A204.1 (cell line): ENCODE results near the gene OGDHL.
"Not testable (repeated sequence)": the region's sequence is repeated elsewhere in the genome, so short reads cannot be mapped to it uniquely, and the experiment has no call there.

Source experiments
- FAIRE-seq: peaks from 2 replicates; lab custom pipeline; 2012; peaks lifted over from hg19 to GRCh38; lab: Jason Lieb, UNC

Gene OGDHL

GRCh38 chr10:49756031-49756430 is 6.1 kb downstream of the OGDHL start:
- no peak for FAIRE-seq

DNA sequence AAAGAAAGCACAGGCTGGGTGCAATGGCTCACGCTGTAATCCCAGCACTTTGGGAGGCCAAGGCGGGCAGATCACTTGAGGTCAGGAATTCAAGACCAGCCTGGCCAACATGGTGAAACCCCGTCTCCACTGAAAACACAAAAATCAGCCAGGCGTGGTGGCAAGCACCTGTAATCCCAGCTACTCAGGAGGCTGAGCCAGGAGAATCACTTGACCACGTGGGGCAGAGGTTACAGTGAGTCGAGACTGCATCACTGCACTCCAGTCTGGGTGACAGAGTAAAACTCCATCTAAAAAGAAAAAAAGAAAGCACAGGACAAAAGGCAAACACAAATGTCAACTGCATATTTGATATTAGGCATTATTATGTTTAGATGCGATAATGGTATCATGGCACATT is 7.2 kb downstream of the OGDHL start:
- not testable (repeated sequence) for FAIRE-seq

DNA sequence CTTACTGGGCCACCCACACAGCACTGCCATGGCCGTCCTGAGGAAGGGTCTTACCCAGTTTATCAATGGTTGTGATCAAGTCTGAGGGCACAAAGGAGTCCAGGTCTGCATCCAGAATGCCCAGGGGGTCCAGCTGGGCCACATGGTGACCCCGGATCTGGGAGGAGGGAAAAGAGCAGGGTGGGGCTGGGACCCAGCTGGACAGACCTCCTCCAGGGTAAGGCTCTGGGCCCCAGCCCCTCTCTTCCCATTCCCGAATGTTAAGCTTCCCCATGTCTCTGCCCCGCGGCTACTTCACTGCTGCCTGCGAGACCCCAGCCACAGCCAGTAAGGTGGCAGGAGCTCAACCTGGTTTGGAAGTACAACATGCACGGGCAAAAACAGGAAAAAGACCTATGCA is 9.5 kb downstream of the OGDHL start:
- FAIRE-seq, result no peak

DNA sequence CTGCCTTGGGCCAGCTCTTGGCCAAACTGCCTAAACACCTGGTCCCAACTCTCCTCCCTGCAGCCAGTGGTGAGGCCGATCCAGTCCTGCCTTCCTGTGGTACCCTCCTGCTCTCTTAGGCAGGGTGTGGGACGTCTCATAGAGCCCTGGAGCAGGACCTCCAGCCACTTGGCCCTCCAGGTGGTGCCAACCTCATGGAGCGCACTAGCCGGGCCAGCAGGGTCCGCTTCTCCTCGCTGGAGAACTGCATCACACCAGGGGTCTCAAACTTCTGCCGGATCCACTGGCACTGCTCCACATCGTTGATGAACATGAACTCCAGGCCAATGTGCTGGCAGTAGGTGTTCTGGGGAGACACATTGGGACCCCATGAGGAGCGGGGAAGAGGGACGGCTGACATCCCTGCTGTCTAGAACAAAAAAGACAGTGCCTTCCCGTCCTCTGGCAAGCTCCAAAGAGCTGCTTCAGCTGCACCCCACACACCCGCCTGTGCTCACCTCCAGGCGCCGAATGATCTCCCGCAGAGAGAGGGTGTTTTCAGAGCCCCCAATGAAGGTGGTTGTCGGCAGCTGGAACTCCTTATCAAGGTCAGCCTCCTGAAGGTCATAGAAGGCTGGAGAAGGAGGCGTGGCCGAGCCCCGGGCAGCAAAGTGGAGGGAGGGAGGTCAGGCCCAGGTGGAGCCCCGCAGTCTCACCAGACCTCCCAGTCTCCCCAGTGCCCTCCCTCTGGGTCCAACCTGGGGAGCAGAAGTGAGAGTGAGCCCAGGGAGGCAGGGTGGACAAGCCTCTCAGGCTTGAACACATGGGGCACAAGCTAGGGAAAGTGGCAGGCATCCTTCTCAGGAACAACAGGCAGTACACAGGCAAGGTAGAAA is 10.2 kb downstream of the OGDHL start:
- no peak for FAIRE-seq

DNA sequence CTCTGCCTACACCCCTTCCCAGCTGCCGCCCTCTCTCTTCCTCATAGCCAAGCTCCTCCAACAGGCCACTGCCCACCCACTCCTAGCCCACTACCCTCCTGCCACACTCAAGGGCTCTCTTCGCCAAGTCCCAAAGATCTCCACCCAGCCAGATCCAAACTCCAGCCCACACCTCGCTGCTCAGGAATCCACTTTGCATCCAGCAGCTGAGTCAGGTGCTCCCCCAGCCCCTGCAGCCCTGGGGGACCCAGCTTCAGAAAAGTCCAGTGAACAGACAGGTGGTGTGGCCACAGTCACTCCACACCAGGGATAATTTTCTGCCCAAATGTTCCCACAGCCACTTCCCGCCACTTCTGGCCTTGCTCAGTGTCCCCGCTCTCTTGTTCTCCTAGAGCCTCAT is 10.9 kb downstream of the OGDHL start:
- no peak for FAIRE-seq

- FAIRE-seq, result no peak
Measured at GRCh38 chr10:49750546-49750945, 11.6 kb downstream of the OGDHL start.

DNA sequence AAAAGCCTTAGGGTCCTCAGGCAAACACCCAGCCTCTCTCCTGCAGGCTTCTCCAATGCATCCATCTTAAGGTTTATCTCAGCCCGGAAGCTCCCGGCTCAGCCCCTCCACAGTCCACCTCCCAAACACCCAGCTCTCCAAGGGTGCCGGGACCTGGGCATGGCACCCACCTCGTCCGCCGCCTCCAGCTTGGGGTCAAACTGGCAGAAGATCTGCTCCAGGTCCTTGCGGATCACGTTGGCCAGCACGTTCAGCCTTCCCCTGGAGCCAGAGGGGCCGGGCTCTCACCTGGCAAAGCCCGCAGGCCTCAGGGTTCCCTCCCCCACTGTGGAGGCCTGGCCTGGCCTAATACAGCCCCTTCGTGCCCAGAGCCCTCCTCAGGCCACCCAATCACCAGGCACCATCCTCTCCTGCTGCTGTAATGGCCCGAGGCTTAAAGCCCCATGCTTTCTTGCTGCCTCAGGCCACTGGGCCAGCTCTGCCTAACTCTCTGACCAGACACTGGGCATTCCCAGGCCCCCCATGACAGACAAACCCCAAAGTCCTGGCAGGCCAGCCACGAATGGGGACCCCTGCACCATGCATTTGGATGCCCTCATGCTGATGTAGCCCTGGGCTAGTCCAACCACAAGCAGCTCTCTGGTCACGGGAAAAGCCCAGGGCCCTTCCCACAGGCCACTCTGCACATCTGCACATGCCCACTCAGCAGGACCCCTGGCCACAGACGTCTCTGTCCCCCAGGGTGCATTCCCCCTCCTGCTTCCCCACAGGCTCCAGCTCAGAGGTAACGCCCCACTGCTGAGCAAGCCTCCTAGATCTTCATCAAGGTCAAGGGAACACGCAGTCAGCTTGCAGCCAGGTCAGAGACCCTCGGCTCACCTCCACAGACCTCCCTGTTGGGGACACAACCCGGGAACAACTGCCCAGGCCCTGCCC is 12.3 kb downstream of the OGDHL start:
- no peak for FAIRE-seq

DNA sequence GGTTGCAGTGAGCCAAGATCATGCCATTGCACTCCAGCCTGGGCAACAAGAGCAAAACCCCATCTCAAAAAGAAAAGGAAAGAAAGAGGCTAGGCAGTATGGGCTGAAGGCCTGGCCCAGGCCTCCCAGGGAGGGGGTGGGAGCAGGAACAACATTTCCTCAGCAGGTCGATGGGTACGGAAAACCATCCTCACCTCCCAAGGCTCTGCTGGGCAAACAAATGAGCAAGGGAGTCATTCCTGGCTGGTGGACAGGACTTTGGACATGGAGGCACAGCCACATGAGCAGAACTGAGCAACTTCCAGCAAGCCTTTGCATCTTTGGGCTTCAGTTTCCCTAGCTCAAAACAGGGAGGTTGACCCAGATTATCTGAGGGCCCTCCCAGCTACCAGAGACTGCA is 13.0 kb downstream of the OGDHL start:
- no peak for FAIRE-seq

DNA sequence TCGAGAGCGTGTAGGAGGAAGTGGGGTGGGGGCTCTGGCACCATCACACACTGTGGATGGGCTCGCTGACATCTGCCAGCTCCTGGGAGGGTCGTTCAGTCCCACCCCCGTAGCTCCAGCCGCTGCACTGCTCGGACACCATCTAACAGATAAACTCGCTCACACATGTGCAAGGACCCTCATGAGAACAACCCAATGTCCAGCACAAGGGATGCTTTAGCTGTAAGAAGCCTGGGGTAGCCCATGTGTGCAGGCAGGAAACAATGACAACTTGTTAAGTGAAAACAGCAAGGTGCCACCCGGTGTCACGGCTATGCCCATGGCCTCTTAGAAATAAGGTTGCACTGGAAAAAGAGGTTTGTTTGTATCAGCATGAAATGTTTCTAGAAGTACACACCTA is 14.1 kb downstream of the OGDHL start:
- FAIRE-seq, result no peak

- FAIRE-seq, result no peak
Measured at GRCh38 chr10:49747303-49747646, 14.8 kb downstream of the OGDHL start.

GRCh38 chr10:49746626-49747302 is 15.4 kb downstream of the OGDHL start:
- FAIRE-seq, result no peak

DNA sequence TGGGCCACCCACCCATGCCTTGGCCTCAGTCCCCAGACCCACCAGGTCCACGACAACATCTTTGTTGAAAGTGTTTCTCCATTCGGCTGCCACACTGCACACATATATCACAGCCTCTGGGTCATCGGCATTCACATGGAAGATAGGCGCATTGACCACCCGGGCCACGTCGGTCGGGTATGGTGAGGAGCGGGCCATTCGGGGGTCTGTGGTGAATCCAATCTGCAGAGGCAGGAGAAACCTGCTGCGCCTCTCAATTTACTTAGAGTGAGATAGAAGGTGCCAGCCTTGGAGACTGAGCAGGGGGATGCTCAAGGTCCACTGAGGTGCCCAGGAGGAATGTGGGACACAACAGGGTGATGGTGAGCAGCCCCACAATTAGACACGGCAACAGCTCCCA is 16.4 kb downstream of the OGDHL start:
- no peak for FAIRE-seq

DNA sequence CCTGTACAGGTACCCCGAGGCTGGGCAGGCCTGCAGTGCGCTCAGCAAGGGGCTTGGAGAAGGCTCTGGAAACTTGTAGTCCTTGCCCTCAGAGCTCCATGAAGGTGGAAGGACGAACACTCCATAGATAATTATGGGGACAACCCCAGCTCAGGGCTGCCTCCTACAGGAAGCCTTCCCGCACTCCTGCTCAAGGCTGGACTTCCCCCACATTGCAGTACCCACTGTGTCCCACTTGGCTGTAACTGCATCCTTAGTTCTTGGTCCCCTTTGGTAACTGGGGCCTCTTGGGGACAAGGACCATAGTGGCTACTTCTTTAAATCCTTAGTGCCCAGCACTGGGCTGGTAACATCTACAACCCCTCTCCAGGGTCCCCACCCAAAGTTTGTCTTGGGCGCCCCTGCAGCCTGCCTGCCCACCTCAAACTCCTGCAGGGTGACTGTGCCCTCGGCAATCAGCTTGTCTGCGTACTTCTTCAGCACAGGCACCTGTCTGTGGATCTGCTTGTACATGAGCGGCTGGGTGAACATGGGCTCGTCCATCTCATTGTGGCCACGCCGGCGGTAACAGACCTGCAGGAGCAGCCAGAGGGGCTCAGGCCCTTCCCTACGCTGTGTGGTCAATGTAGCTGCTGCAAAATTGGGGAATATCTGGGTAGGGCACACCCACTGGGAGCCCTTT is 17.1 kb downstream of the OGDHL start:
- FAIRE-seq, result no peak

- FAIRE-seq, result no peak
Measured at GRCh38 chr10:49744091-49744685, 17.9 kb downstream of the OGDHL start.

- FAIRE-seq, result no peak
Measured at GRCh38 chr10:49743464-49744075, 18.6 kb downstream of the OGDHL start.

- no peak for FAIRE-seq
Measured at GRCh38 chr10:49742683-49743463, 19.2 kb downstream of the OGDHL start.

DNA sequence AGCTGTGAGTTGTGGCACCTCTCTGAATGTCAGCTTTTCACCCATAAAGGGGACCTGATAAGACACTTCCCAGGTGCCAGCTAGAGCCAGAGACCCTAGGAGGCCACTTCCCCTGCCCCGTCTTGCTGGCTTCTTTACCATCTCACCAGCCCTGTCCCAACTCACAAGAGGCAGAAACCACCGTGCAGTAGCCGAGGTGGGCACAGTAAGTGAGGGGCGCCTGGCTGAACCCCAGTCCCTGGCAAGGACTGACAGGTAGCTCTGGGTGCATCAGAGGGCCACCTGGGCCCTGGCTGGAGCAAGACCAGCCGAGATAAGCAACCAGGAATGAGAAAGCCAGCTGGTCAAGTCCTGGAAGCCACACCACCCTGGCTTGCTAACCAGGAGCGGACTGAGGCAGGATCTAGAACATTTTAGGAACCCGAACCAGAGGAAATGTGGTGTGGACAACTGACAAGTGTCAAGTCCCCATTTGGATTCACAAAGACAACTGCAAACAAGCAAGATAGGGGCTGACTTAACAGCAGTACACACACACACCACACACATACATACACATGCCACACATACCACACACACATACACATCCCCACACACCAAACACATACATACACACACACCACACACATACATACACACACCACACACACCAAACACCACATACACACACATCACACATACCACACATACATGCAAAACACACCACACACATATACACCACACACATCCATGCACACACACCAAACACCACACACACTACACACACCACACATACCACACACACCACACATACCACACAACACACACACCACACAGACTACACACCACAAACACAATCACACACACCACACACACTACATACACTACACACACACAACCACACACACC is 20.8 kb downstream of the OGDHL start:
- FAIRE-seq, result no peak

DNA sequence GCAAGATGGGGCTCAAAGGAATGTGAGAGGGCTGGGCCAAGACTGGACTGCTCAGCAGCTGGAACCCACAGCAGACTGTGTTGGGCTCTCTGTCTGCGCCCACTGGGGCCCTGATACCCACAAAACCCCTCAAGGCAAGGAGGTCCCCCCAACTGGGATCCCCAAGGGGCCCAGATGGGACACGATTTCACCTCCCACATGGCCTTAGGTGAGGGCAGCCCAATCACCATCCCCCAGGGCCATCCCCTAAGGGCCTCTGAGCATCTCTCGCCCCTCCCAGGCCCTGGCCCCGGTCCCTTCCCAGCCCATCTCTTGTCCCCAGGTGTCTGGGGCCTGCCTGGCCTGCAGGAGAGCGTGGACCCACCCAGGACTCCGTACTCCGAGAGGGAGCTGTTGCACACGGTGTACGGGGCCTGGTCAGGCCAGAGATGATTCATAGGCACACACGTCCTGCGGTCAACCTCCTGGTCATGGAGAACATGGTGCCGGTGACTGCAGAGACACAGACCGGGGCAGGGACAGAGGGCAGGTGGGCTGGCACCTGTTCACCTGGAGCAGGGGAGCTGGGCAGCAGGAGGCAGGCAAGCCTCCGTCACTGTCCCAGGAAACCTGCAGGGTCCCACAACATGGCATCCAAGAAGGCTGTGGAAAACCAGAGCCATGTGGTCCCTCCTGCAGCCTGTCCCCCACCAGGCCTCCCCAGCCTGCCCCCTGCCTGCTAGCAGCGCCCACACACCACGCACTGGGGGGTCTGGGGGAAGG is 21.6 kb downstream of the OGDHL start:
- FAIRE-seq, result no peak

- FAIRE-seq, result no peak
Measured at GRCh38 chr10:49739426-49739825, 22.7 kb downstream of the OGDHL start.
